GM12892 (cell line): ENCODE data around the gene CENPP.
"Not testable (repeated sequence)": the region's sequence is repeated elsewhere in the genome, so short reads cannot be mapped to it uniquely, and the experiment has no call there.

Experiments used
- DNase-seq: peaks from one replicate; pipeline ENCODE4 v3.0.0; 2011; ENCODE audit not compliant: insufficient read length
- FAIRE-seq: peaks from 2 replicates; lab custom pipeline; 2011; peaks lifted over from hg19 to GRCh38; lab: Jason Lieb, UNC
- POLR2A ChIP-seq: IDR thresholded peaks from 2 replicates; pipeline ENCODE4 v1.6.1; 2011; ENCODE audit warnings: low read depth, low read length, control low read depth
- POLR2AphosphoS5 ChIP-seq: IDR thresholded peaks from 2 replicates; pipeline ENCODE4 v1.6.1; 2011; ENCODE audit warnings: low read depth, low read length, control low read depth
- TAF1 ChIP-seq: IDR thresholded peaks from 2 replicates; pipeline ENCODE4 v1.6.1; 2011; ENCODE audit warnings: low read depth, mild to moderate bottlenecking, control low read depth, low read length, borderline replicate concordance

CENPP gene

GRCh38 chr9:92589923-92590322, 264.2 kb downstream of the CENPP start:
- no peak for DNase-seq
- no peak for FAIRE-seq
- TF ChIP-seq TAF1 (no peak), POLR2A (no peak), POLR2AphosphoS5 (no peak)

GRCh38 chr9:92590377-92590776, 264.6 kb downstream of the CENPP start:
- TF ChIP-seq TAF1 (no peak), POLR2AphosphoS5 (no peak), POLR2A (no peak)
- DNase-seq (no peak), FAIRE-seq (no peak)

GRCh38 chr9:92592537-92592936, 266.8 kb downstream of the CENPP start:
- TF ChIP-seq POLR2AphosphoS5: no peak
- DNase-seq (no peak), FAIRE-seq (no peak)

GRCh38 chr9:92592946-92593861, 267.5 kb downstream of the CENPP start:
- FAIRE-seq: no peak
- DNase-seq: no peak

GRCh38 chr9:92595075-92595474, 269.3 kb downstream of the CENPP start:
- not testable (repeated sequence) for DNase-seq, FAIRE-seq

More at GRCh38 chr9:92592946-92593861, 267.5 kb downstream of the CENPP start:
- TF ChIP-seq POLR2A (no peak), TAF1 (no peak), POLR2AphosphoS5 (no peak)

GRCh38 chr9:92595930-92596329, 270.2 kb downstream of the CENPP start:
- FAIRE-seq (no peak), DNase-seq (no peak)
- TF ChIP-seq TAF1 (no peak), POLR2A (no peak), POLR2AphosphoS5 (no peak)

- no peak for DNase-seq
- no peak for FAIRE-seq
- TF ChIP-seq POLR2AphosphoS5 (no peak), TAF1 (no peak), POLR2A (no peak)
Observed at GRCh38 chr9:92598382-92598781, 272.6 kb downstream of the CENPP start.

GRCh38 chr9:92599938-92600461, 274.2 kb downstream of the CENPP start:
- TF ChIP-seq TAF1: no peak
- no peak for TF ChIP-seq POLR2A
- DNase-seq (no peak), FAIRE-seq (no peak)

- FAIRE-seq (no peak), DNase-seq (no peak)
- TF ChIP-seq POLR2A (no peak), TAF1 (no peak), POLR2AphosphoS5 (no peak)
Observed at GRCh38 chr9:92600462-92601261, 274.9 kb downstream of the CENPP start.

- no peak for DNase-seq
- no peak for FAIRE-seq
- TF ChIP-seq TAF1 (no peak), POLR2AphosphoS5 (no peak), POLR2A (no peak)
Observed at GRCh38 chr9:92601451-92601850, 275.7 kb downstream of the CENPP start.

- TF ChIP-seq POLR2AphosphoS5: no peak
- no peak for TF ChIP-seq POLR2A
- TF ChIP-seq TAF1: no peak
- FAIRE-seq: no peak
- no peak for DNase-seq
Observed at GRCh38 chr9:92602413-92602812, 276.7 kb downstream of the CENPP start.

- TF ChIP-seq POLR2AphosphoS5 (no peak), TAF1 (no peak), POLR2A (no peak)
- DNase-seq: no peak
- FAIRE-seq: no peak
Observed at GRCh38 chr9:92603100-92603499, 277.3 kb downstream of the CENPP start.

GRCh38 chr9:92603990-92604389, 278.2 kb downstream of the CENPP start:
- DNase-seq: no peak
- FAIRE-seq: no peak
- TF ChIP-seq POLR2A (no peak), POLR2AphosphoS5 (no peak)
